Neutrophil (primary cell): Measurements from ENCODE around the gene PLEKHN1.
"Not testable (repeated sequence)": the region's sequence is repeated elsewhere in the genome, so short reads cannot be mapped to it uniquely, and the experiment has no call there.

Experiments
- H3K27ac ChIP-seq: fragments of 200-600 bp; sonication (generic); 2 replicates; pipeline ENCODE4 v1.5.1; 2016; ENCODE audit warnings: mild to moderate bottlenecking, moderate library complexity
- H3K27me3 ChIP-seq: fragments of 200-600 bp; sonication (generic); 2 replicates; pipeline ENCODE4 v1.6.0; 2016; ENCODE audit warnings: mild to moderate bottlenecking
- H3K36me3 ChIP-seq: fragments of 200-600 bp; sonication (generic); 2 replicates; pipeline ENCODE4 v1.5.1; 2017
- H3K4me1 ChIP-seq, 2 experiments: fragments of 200-600 bp in 1 of 2; sonication (generic) in 1 of 2; 1 replicate in 1 of 2; 2 replicates in 1 of 2; pipeline versions ENCODE4 v1.5.1 to v1.6.1; 2013 to 2016; ENCODE audit warnings: low read depth in 1 of 2, low read length in 1 of 2, mild to moderate bottlenecking in 1 of 2, moderate library complexity in 1 of 2; ENCODE audit not compliant: control insufficient read depth in 1 of 2, insufficient read depth in 1 of 2
- H3K4me3 ChIP-seq, 2 experiments: fragments of 200-600 bp in 1 of 2; sonication (generic) in 1 of 2; 1 replicate in 1 of 2; 2 replicates in 1 of 2; pipeline ENCODE4 v1.5.1; 2013 to 2016; ENCODE audit warnings: low read depth in 1 of 2, low read length in 1 of 2, mild to moderate bottlenecking in 1 of 2, moderate library complexity in 1 of 2
- H3K9me3 ChIP-seq: fragments of 200-600 bp; sonication (generic); 2 replicates; pipeline ENCODE4 v1.5.1; 2016
- CTCF ChIP-seq: fragments of 200-600 bp; sonication (generic); IDR thresholded peaks from 2 replicates; pipeline ENCODE4 v1.5.1; 2016; ENCODE audit warnings: antibody characterized with exemption

Gene PLEKHN1

GRCh38 chr1:944341-945325, 21.6 kb upstream of the PLEKHN1 start:
- Histone ChIP-seq H3K9me3 (no peaks in the 10 kb centered on the region), H3K36me3 (peaks cover 56% of the 10 kb centered on the region), H3K27ac (no peak overlapping the region), H3K4me1 (peaks cover 0 to 23% of the 10 kb centered on the region in 2 experiments), H3K27me3 (peaks cover 44% of the 10 kb centered on the region), H3K4me3 (no peak overlapping the region)
- TF ChIP-seq CTCF: no peak

GRCh38 chr1:945688-946556, 20.4 kb upstream of the PLEKHN1 start:
- peaks cover 69% of the 10 kb centered on the region for H3K36me3 ChIP-seq

GRCh38 chr1:946811-947210, 19.5 kb upstream of the PLEKHN1 start:
- peaks cover 78% of the 10 kb centered on the region for H3K36me3 ChIP-seq
- not testable (repeated sequence) for H3K4me1 ChIP-seq

More at GRCh38 chr1:945688-946556, 20.4 kb upstream of the PLEKHN1 start:
- Histone ChIP-seq H3K4me3 (no peak overlapping the region), H3K27ac (no peak overlapping the region), H3K27me3 (peaks cover 31% of the 10 kb centered on the region), H3K4me1 (peaks cover 0 to 13% of the 10 kb centered on the region in 2 experiments), H3K9me3 (no peaks in the 10 kb centered on the region)
- TF ChIP-seq CTCF: no peak

GRCh38 chr1:947958-948357, 18.3 kb upstream of the PLEKHN1 start:
- H3K36me3 ChIP-seq: peaks cover 89% of the 10 kb centered on the region
- TF ChIP-seq CTCF: no peak
- no peak overlapping the region for H3K4me3 ChIP-seq
- H3K27ac ChIP-seq: no peak overlapping the region
- H3K9me3 ChIP-seq: no peaks in the 10 kb centered on the region
- peaks cover 11% of the 10 kb centered on the region for H3K27me3 ChIP-seq
- no peaks in the 10 kb centered on the region for H3K4me1 ChIP-seq

More at GRCh38 chr1:946811-947210, 19.5 kb upstream of the PLEKHN1 start:
- peaks cover 22% of the 10 kb centered on the region for H3K27me3 ChIP-seq
- H3K27ac ChIP-seq, H3K9me3 ChIP-seq, H3K4me3 ChIP-seq: not testable (repeated sequence)

GRCh38 chr1:950268-950667, 16.0 kb upstream of the PLEKHN1 start:
- Histone ChIP-seq H3K9me3 (no peaks in the 10 kb centered on the region), H3K27me3 (no peaks in the 10 kb centered on the region), H3K27ac (no peak overlapping the region), H3K4me3 (no peak overlapping the region), H3K4me1 (peaks cover 3% of the 10 kb centered on the region in 2 experiments), H3K36me3 (peaks cover 89% of the 10 kb centered on the region)
- TF ChIP-seq CTCF: no peak
